NB4 (cell line): Measurements from ENCODE around the gene RPL13A.

Source experiments
- POLR2A ChIP-seq: IDR thresholded peaks from 2 replicates; pipeline ENCODE4 v1.6.1; 2011; ENCODE audit warnings: mild to moderate bottlenecking; ENCODE audit not compliant: insufficient read length; ENCODE audit errors: extremely low read depth
- TF ChIP-seq, protein P1 (sequence below): IDR thresholded peaks from one replicate; pipeline ENCODE4 v1.5.1; 2012; ENCODE audit warnings: low read depth, low read length

DNA sequence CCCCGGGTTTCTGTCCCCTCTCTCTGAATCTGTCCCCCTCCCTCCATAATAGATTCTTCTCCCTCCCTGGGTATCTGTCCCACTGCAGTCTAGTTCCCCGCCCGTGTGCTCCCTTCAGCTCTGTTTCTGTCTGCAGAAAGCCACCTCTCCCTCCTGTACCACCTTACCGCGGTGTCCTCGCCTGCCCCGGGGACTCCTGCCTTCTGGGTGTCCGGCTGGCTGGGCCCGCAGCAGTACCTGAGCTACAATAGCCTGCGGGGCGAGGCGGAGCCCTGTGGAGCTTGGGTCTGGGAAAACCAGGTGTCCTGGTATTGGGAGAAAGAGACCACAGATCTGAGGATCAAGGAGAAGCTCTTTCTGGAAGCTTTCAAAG, 26.3 kb downstream of the RPL13A start:
- TF ChIP-seq, protein P1, sequence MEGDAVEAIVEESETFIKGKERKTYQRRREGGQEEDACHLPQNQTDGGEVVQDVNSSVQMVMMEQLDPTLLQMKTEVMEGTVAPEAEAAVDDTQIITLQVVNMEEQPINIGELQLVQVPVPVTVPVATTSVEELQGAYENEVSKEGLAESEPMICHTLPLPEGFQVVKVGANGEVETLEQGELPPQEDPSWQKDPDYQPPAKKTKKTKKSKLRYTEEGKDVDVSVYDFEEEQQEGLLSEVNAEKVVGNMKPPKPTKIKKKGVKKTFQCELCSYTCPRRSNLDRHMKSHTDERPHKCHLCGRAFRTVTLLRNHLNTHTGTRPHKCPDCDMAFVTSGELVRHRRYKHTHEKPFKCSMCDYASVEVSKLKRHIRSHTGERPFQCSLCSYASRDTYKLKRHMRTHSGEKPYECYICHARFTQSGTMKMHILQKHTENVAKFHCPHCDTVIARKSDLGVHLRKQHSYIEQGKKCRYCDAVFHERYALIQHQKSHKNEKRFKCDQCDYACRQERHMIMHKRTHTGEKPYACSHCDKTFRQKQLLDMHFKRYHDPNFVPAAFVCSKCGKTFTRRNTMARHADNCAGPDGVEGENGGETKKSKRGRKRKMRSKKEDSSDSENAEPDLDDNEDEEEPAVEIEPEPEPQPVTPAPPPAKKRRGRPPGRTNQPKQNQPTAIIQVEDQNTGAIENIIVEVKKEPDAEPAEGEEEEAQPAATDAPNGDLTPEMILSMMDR = no peak
- no peak for TF ChIP-seq POLR2A
